SH-SY5Y (cell line): ENCODE data around the gene LNPK.

ENCODE experiments used
- GATA2 ChIP-seq: IDR thresholded peaks from 2 replicates; pipeline ENCODE4 v1.6.1; 2011; ENCODE audit warnings: mild to moderate bottlenecking, low read depth, low read length
- GATA3 ChIP-seq: IDR thresholded peaks from 2 replicates; pipeline ENCODE4 v1.6.1; 2011; ENCODE audit warnings: low read depth, mild to moderate bottlenecking, low read length, moderate library complexity

GRCh38 chr2:175984846-175985245 is 17.2 kb downstream of the LNPK start:
- no peak for TF ChIP-seq GATA3
- no peak for TF ChIP-seq GATA2
